Panc1 (cell line): ENCODE measurements around the gene MYCN.

ENCODE experiments used
- CTCF ChIP-seq: fragments of 450-650 bp; IDR thresholded peaks from 2 replicates; pipeline ENCODE4 v1.5.1; 2017; ENCODE audit warnings: mild to moderate bottlenecking
- TCF7L2 ChIP-seq: IDR thresholded peaks from 2 replicates; pipeline ENCODE4 v1.6.1; 2011; ENCODE audit warnings: mild to moderate bottlenecking, low read depth, low read length, inconsistent platforms

- TF ChIP-seq CTCF: no peak
- TF ChIP-seq TCF7L2: no peak
Observed at GRCh38 chr2:15948704-15948957, 8.3 kb downstream of the MYCN start.
